Hepatocyte (in vitro differentiated cells): ENCODE data around the gene ZBTB16. TPM values are rescaled to one million over a fixed set of nuclear protein-coding genes. Genes with fewer than 3 reads are reported as not detected.
A peak's percentile ranks its signal among the peaks of the same experiment; 100 is the strongest.

ENCODE experiments used
- DNase-seq: peaks from one replicate; pipeline ENCODE4 v3.0.0-alpha.2; 2016; ENCODE audit warnings: low spot score
- H2AFZ ChIP-seq: fragments of 200-600 bp; sonication (generic); 2 replicates; pipeline ENCODE4 v1.6.0; 2016; ENCODE audit warnings: antibody characterized with exemption, mild to moderate bottlenecking
- H3K27ac ChIP-seq: fragments of 200-600 bp; sonication (generic); 2 replicates; pipeline ENCODE4 v1.5.1; 2016; ENCODE audit warnings: mild to moderate bottlenecking
- H3K27me3 ChIP-seq: fragments of 200-600 bp; sonication (generic); 2 replicates; pipeline ENCODE4 v1.6.1; 2016
- H3K36me3 ChIP-seq: fragments of 200-600 bp; sonication (generic); replicated peaks from 2 replicates; pipeline ENCODE4 v1.5.1; 2016; ENCODE audit warnings: low read depth; ENCODE audit not compliant: insufficient read depth
- H3K4me1 ChIP-seq: fragments of 200-600 bp; sonication (generic); 2 replicates; pipeline ENCODE4 v1.5.1; 2016; ENCODE audit warnings: mild to moderate bottlenecking, moderate library complexity; ENCODE audit not compliant: insufficient read depth
- H3K4me2 ChIP-seq: fragments of 200-600 bp; sonication (generic); 2 replicates; pipeline ENCODE4 v1.6.0; 2016
- H3K4me3 ChIP-seq: fragments of 200-600 bp; sonication (generic); 2 replicates; pipeline ENCODE4 v1.5.1; 2016; ENCODE audit warnings: mild to moderate bottlenecking
- H3K79me2 ChIP-seq: fragments of 200-600 bp; sonication (generic); 2 replicates; pipeline ENCODE4 v1.6.0; 2017; ENCODE audit warnings: mild to moderate bottlenecking
- H3K9me2 ChIP-seq: fragments of 200-600 bp; sonication (generic); replicated peaks from 2 replicates; pipeline ENCODE4 v1.6.0; 2017; ENCODE audit warnings: mild to moderate bottlenecking; ENCODE audit not compliant: insufficient read depth
- H3K9me3 ChIP-seq: fragments of 200-600 bp; sonication (generic); 2 replicates; pipeline ENCODE4 v1.5.1; 2016; ENCODE audit warnings: low read depth, mild to moderate bottlenecking
- H4K20me1 ChIP-seq: fragments of 200-600 bp; sonication (generic); 2 replicates; pipeline ENCODE4 v1.6.0; 2016; ENCODE audit warnings: mild to moderate bottlenecking; ENCODE audit not compliant: insufficient read depth, poor library complexity, severe bottlenecking
- EZH2 ChIP-seq: fragments of 200-600 bp; sonication (generic); IDR thresholded peaks from 2 replicates; pipeline ENCODE4 v1.6.1; 2016; ENCODE audit warnings: antibody characterized with exemption, mild to moderate bottlenecking, borderline replicate concordance
- EZH2phosphoT487 ChIP-seq: fragments of 200-600 bp; sonication (generic); IDR thresholded peaks from one replicate; pipeline ENCODE4 v1.6.1; 2018; ENCODE audit warnings: antibody characterized with exemption, mild to moderate bottlenecking, low read depth, moderate library complexity; ENCODE audit not compliant: unreplicated experiment, severe bottlenecking
- WGBS: methylation state at CpG from one replicate; pipeline ENCODE4 v1.1.6; 2016; ENCODE audit warnings: low lambda C conversion rate; ENCODE audit errors: missing lambda C conversion rate; 5-methylcytosine and 5-hydroxymethylcytosine counted together
- polyA plus RNA-seq: library from polyadenylated mRNA; unstranded; fragments of >200 nt; fragmentation: Nextera tagmentation; extraction: Ambion mirVana; gene quantifications from 2 replicates; pipeline ENCODE4 v1.2.1, GENCODE V29; 2016
- total RNA-seq: library from RNA; depleted of rRNA; stranded (reverse); fragments of >200 nt; gene quantifications from 2 replicates; pipeline ENCODE4 v1.2.3, GENCODE V29; 2014
- TF ChIP-seq, protein P1 (sequence below): fragments of 200-600 bp; sonication (generic); IDR thresholded peaks from 2 replicates; pipeline ENCODE4 v1.5.1; 2016; ENCODE audit warnings: antibody characterized with exemption, mild to moderate bottlenecking; ENCODE audit not compliant: poor library complexity

ZBTB16 gene
- total and polyA plus RNA-seq, 2 experiments from 2014 or later, result 30.1 to 52.3 TPM

GRCh38 chr11:114289779-114290178 lies 230.3 kb downstream of the ZBTB16 start:
- Histone ChIP-seq H4K20me1 (no peaks in the 10 kb centered on the region), H3K79me2 (no peaks in the 10 kb centered on the region), H2AFZ (no peak overlapping the region), H3K4me1 (no peaks in the 10 kb centered on the region), H3K9me2 (no peaks in the 10 kb centered on the region), H3K36me3 (no peaks in the 10 kb centered on the region), H3K4me2 (no peak overlapping the region), H3K27ac (no peak overlapping the region), H3K27me3 (no peaks in the 10 kb centered on the region), H3K4me3 (no peak overlapping the region), H3K9me3 (no peaks in the 10 kb centered on the region)
- TF ChIP-seq, protein P1, sequence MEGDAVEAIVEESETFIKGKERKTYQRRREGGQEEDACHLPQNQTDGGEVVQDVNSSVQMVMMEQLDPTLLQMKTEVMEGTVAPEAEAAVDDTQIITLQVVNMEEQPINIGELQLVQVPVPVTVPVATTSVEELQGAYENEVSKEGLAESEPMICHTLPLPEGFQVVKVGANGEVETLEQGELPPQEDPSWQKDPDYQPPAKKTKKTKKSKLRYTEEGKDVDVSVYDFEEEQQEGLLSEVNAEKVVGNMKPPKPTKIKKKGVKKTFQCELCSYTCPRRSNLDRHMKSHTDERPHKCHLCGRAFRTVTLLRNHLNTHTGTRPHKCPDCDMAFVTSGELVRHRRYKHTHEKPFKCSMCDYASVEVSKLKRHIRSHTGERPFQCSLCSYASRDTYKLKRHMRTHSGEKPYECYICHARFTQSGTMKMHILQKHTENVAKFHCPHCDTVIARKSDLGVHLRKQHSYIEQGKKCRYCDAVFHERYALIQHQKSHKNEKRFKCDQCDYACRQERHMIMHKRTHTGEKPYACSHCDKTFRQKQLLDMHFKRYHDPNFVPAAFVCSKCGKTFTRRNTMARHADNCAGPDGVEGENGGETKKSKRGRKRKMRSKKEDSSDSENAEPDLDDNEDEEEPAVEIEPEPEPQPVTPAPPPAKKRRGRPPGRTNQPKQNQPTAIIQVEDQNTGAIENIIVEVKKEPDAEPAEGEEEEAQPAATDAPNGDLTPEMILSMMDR, result no peak
- TF ChIP-seq EZH2, result no peak
- TF ChIP-seq EZH2phosphoT487, result no peak
- WGBS, result 79% methylated on average over 5 of the region's 5 CpGs
- no peak for DNase-seq

DNA sequence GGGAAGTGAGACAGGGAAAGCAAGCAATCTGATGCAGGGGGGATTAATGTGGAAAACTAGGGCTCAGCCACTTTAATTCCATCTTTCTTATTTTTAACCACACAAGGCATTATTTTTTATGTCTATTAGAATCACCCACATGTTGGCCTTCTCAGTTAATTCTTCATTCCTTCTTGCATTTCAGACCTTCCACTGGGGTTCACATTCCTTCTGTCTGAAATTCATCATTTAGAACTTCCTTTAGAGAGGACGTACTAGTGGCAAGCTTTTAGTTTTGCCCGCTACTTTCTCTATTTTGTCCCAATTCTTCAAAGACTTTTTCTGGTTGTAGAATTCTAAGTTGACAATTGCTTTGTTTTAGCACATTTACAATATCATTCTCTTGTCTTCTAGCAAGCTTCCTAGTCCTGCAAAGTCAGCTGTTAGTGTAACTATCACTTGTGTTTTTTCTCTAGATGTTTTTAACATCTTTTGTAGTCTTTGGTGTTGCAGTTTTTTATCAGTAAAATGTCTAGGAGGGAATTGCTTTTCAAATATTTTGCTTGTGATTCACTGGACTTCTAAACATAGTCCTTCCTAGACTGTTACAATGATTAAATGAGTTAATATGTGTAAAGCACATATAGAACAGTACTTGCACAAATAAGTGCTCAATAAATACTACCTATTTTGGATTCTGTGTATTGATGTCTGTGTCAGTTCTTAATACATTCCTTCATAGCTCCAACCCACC lies 231.2 kb downstream of the ZBTB16 start:
- Histone ChIP-seq H3K79me2 (no peaks in the 10 kb centered on the region), H3K4me3 (no peak overlapping the region), H3K36me3 (no peaks in the 10 kb centered on the region), H3K4me2 (no peak overlapping the region), H3K9me2 (no peaks in the 10 kb centered on the region), H3K9me3 (no peaks in the 10 kb centered on the region), H3K4me1 (peaks cover 3% of the 10 kb centered on the region), H4K20me1 (no peaks in the 10 kb centered on the region), H3K27me3 (no peaks in the 10 kb centered on the region), H3K27ac (no peak overlapping the region), H2AFZ (no peak overlapping the region)
- DNase-seq, result no peak
- 94% methylated on average over 2 of the region's 2 CpGs for WGBS
- TF ChIP-seq EZH2phosphoT487 (no peak), EZH2 (no peak)
- TF ChIP-seq, protein P1, result no peak

DNA sequence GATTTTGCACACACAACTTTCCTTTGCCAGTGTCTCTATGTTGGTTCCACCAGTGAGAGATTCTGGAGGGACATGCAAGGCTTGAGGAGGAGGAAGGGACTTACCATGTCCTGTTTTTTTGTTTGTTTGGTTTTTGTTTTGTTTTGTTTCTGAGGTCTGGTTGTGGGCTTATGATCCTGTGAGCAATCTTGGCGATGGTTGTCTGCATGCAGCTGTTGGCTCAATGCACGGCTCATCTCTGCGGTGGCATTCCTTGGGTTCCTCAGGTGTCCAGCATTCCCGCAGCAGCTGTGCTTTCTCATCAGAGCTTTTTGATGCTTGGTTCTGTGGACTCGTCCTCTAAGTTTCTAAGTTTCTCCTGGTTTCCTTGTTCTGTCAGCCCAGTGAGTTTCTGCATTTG lies 231.9 kb downstream of the ZBTB16 start:
- 52% methylated on average over 5 of the region's 5 CpGs for WGBS
- no peaks in the 10 kb centered on the region for H4K20me1 ChIP-seq
- H3K79me2 ChIP-seq, result no peaks in the 10 kb centered on the region
- H3K9me3 ChIP-seq, result no peaks in the 10 kb centered on the region
- no peak overlapping the region for H3K4me3 ChIP-seq
- H3K27me3 ChIP-seq, result no peaks in the 10 kb centered on the region
- peaks cover 4% of the 10 kb centered on the region for H3K4me1 ChIP-seq
- peak overlapping the region; percentile 27 for H3K27ac ChIP-seq
- H3K9me2 ChIP-seq, result no peaks in the 10 kb centered on the region
- no peak for DNase-seq
- no peaks in the 10 kb centered on the region for H3K36me3 ChIP-seq
- H3K4me2 ChIP-seq, result peak overlapping the region; percentile 60
- no peak overlapping the region for H2AFZ ChIP-seq
- TF ChIP-seq EZH2phosphoT487, result no peak
- TF ChIP-seq, protein P1, result no peak
- TF ChIP-seq EZH2, result no peak
